Thyroid gland (tissue), 4 donors: ENCODE data around the gene STIM1.

ENCODE experiments used
- CTCF ChIP-seq, 6 experiments: fragments of 200-600 bp in 3 of 6; fragments of 450-650 bp in 3 of 6; sonication (generic) in 3 of 6; IDR thresholded peaks; one replicate each; pipeline ENCODE4 v1.5.1; 2016 to 2019; ENCODE audit warnings: antibody characterized with exemption in 6 of 6, mild to moderate bottlenecking in 2 of 6, inconsistent platforms in 1 of 6, moderate library complexity in 1 of 6
- POLR2A ChIP-seq, 2 donors: fragments of 450-650 bp; IDR thresholded peaks; one replicate each; pipeline ENCODE4 v1.6.1; 2017; ENCODE audit warnings: antibody characterized with exemption in 2 of 2, mild to moderate bottlenecking in 2 of 2, moderate library complexity in 1 of 2

GRCh38 chr11:3834664-3835461 is 20.6 kb upstream of the STIM1 start:
- TF ChIP-seq POLR2A (IDR thresholded peaks at IDR 0.05) (no peak), CTCF (IDR thresholded peaks at IDR 0.05) (no peak)
